Stomach smooth muscle (tissue), 2 donors: ENCODE measurements around the gene MCAM.

ENCODE experiments used
- H3K27ac ChIP-seq: one replicate; pipeline ENCODE4 v1.7.0; 2013; ENCODE audit warnings: mild to moderate bottlenecking, low read length, inconsistent platforms
- H3K27me3 ChIP-seq, 2 donors: one replicate each; pipeline ENCODE4 v1.7.0; 2013; ENCODE audit warnings: low read length in 2 of 2; ENCODE audit not compliant: insufficient read depth in 2 of 2, control insufficient read depth in 1 of 2
- H3K36me3 ChIP-seq, 2 donors: one replicate each; pipeline ENCODE4 v1.7.0; 2013; ENCODE audit warnings: low read length in 2 of 2; ENCODE audit not compliant: control insufficient read depth in 2 of 2, insufficient read depth in 2 of 2
- H3K4me1 ChIP-seq: one replicate; pipeline ENCODE4 v1.7.0; 2013; ENCODE audit warnings: low read length; ENCODE audit not compliant: control insufficient read depth, insufficient read depth
- H3K4me3 ChIP-seq, 2 donors: one replicate each; pipeline ENCODE4 v1.7.0; 2013; ENCODE audit warnings: low read length in 2 of 2
- H3K9ac ChIP-seq, 2 donors: one replicate each; pipeline ENCODE4 v1.7.0; 2013; ENCODE audit warnings: low read length in 2 of 2, mild to moderate bottlenecking in 1 of 2
- H3K9me3 ChIP-seq, 2 donors: one replicate each; pipeline ENCODE4 v1.7.0; 2013; ENCODE audit warnings: low read length in 2 of 2; ENCODE audit not compliant: control insufficient read depth in 2 of 2
- donor health status: healthy.
- donor health status: Pancreatic carcinoma.

Gene MCAM, protein sequence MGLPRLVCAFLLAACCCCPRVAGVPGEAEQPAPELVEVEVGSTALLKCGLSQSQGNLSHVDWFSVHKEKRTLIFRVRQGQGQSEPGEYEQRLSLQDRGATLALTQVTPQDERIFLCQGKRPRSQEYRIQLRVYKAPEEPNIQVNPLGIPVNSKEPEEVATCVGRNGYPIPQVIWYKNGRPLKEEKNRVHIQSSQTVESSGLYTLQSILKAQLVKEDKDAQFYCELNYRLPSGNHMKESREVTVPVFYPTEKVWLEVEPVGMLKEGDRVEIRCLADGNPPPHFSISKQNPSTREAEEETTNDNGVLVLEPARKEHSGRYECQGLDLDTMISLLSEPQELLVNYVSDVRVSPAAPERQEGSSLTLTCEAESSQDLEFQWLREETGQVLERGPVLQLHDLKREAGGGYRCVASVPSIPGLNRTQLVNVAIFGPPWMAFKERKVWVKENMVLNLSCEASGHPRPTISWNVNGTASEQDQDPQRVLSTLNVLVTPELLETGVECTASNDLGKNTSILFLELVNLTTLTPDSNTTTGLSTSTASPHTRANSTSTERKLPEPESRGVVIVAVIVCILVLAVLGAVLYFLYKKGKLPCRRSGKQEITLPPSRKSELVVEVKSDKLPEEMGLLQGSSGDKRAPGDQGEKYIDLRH

DNA sequence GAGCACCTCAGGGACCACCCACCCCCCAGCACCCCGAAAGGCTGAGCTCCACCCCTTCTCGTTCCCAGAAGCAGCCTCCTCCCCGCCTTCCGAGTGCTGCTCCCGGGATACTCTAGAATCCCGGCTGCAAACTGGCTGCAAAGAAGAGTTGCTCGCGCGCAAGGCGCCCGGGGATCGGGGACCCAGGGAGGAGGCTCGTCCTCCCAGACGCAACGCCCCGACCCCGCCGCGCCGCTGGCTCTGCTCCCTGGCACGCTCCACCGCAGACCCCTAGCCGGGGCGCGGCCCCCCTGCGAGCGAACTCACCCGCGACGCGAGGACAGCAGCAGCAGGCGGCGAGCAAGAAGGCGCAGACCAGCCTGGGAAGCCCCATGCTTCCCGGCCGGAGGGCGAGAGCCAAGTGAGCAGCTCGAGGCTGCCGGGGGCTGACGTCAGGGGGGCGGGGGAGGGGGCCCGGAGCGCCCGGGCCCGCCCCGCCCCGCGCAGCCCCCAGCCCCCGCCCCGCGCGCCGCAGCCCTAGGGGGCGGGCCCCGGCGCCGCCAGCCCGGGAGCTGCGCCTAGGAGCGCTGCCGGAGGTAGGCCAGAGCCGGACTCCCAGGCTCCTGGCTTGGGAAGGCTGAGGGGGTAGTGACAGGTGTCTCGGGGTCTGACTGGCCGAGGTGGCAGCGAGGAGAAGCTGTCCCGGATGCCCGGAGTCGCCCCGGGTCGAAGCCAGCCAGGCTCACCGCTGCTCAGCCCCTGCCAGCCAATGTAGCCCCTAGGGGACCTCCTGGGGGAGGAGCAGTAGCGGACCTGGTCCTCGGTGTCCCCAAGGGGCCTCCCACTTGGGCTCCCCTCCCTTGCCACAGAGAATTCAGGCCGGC, at the start of gene MCAM:
Gene MCAM (minus strand): TSS at position 402 of the 863 bp plus-strand sequence. CDS start 29 bp downstream, at position 373.
- peaks cover 79% of the 10 kb centered on the region for H3K4me1 ChIP-seq
- no peaks in the 10 kb centered on the region for H3K9me3 ChIP-seq
- peaks cover 19 to 24% of the 10 kb centered on the region in 2 donors for H3K36me3 ChIP-seq
- H3K4me3 ChIP-seq, result peak within 1 kb of the TSS; percentile 67 to 86
- H3K27ac ChIP-seq, result peak within 1 kb of the TSS; percentile 99
- H3K27me3 ChIP-seq, result peaks cover 2 to 4% of the 10 kb centered on the region in 2 donors
- peak within 1 kb of the TSS; percentile 95 to 96 for H3K9ac ChIP-seq

DNA sequence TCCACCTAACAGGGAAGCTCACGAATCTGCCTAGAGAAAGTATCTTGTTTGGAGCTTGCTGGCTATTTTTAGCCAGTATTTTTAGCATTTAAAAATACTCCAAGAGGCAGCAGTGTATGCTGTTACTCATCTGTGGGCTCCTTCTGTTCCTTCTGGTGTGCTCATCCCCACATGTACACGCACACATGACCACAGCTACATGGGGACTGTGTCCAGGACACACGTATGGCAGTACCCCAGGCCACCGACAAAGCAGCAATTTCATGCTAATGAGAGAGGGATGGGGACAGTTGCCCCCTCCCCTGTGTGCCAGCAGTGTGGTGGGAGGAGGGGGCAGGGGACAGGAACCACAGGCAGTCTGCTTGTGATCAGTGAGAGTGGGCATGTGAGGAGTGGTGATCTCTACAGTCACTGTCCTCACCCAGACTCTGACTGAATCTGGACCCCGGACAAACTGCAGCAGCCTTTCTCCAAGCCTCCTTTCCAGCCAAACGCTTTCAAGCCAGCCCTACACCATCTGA, 48.2 kb upstream of the MCAM start:
- H3K27ac ChIP-seq, result peak overlapping the region; percentile 76
- peaks cover 82% of the 10 kb centered on the region for H3K4me1 ChIP-seq
- no peaks in the 10 kb centered on the region for H3K9me3 ChIP-seq
- no peaks in the 10 kb centered on the region for H3K36me3 ChIP-seq
- H3K9ac ChIP-seq, result peak overlapping the region; percentile 29 to 30
- H3K27me3 ChIP-seq, result no peaks in the 10 kb centered on the region
- H3K4me3 ChIP-seq, result peak overlapping the region; percentile 59 to 81

DNA sequence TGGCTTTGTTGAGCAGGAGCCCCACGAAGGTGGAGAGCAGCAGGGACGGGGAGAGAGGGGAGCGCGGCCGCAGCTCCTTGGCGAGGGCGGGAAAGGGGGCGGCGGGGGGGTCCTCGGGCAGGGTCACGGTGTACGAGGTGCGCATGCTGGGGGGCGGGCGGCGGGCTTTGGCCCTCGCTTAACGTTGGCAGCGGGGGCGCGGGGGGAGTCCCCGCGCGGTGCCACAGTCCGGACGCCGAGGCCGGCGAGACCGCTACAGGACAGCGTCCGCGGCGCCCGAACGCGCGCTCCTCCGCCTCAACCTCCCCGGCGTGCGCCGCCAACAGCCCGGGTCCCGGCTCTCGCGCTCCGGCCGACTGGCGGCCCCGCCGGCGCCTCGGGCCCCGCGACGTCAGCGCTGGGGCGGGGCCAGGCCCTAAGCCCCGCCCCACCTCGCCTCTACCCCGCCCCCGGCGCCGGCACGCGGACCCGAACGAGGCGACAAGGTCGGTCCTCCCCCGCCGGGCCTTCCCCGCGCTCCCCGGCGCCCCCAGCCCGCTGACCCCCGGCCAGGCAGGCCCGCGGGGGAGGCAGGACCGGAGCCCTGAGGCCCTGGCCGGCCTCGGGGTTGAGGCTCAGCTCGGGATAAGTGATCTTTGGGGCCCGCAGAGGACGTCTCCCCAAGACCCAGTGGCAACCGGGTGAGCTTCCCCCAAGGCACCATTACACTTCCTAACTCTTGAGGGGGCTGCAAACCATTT, 47.1 kb upstream of the MCAM start:
- peaks cover 10% of the 10 kb centered on the region in 2 donors for H3K36me3 ChIP-seq
- peak overlapping the region; percentile 76 to 81 for H3K4me3 ChIP-seq
- H3K27me3 ChIP-seq, result no peaks in the 10 kb centered on the region
- peaks cover 74% of the 10 kb centered on the region for H3K4me1 ChIP-seq
- peak overlapping the region; percentile 80 to 85 for H3K9ac ChIP-seq
- peak overlapping the region; percentile 88 for H3K27ac ChIP-seq
- no peaks in the 10 kb centered on the region for H3K9me3 ChIP-seq

DNA sequence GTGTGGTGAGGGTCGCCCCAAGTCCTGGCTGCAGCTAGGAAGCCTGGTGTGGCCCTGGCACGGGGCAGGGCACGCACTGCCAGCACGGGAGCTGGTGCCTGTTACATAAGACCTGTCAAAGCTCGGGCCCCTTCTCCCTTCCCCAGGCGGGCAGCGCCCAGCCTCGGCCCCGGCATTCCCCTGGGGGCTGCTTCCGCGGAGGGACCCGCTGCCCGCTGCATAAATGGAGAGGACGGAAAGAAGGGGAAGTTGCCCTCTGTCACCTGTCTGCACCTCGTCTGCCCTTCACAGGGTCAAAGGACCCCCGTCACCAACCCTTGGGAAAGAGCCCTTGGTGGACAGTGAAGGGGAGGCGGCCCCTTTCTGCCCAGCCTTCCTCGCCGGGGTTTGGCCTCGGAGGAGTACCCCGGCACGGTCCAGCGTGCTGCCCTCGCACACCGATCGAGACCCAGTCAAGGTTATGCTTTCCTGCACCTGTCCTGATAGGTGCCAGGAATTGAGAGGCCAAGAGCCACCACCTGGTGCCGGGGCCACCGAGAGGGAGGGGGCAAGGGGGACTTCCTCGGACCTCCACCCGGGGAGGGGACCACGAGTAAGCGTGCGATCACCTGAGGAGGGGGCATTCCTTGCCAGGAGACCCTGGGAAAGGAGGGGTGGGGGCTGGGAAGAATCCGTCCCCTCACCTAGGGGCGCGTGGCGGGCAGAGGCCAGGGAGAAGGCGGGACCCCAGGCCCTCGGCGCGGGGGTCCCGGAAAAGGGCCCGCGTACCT, 46.3 kb upstream of the MCAM start:
- peak overlapping the region; percentile 76 to 81 for H3K4me3 ChIP-seq
- peaks cover 15 to 17% of the 10 kb centered on the region in 2 donors for H3K36me3 ChIP-seq
- peak overlapping the region; percentile 80 to 85 for H3K9ac ChIP-seq
- H3K9me3 ChIP-seq, result no peaks in the 10 kb centered on the region
- H3K27me3 ChIP-seq, result no peaks in the 10 kb centered on the region
- peaks cover 67% of the 10 kb centered on the region for H3K4me1 ChIP-seq
- H3K27ac ChIP-seq, result peak overlapping the region; percentile 88

DNA sequence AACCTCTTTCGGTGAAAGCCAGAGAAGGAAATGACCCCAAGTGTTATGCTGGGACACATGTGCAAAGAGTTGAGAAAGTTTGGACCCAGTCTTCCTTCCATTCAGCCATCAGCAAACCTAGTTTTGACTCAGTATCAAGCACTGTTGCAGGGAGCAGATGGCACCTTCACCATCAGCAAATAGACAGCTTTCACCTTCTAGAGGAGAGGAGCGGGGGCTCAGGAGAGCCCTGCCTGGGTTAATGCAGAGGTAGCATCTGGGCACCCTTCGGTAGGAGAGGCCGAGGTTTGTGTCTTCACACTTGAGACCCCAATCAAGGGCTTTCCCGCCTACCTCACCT, 45.8 kb upstream of the MCAM start:
- peaks cover 61% of the 10 kb centered on the region for H3K4me1 ChIP-seq

DNA sequence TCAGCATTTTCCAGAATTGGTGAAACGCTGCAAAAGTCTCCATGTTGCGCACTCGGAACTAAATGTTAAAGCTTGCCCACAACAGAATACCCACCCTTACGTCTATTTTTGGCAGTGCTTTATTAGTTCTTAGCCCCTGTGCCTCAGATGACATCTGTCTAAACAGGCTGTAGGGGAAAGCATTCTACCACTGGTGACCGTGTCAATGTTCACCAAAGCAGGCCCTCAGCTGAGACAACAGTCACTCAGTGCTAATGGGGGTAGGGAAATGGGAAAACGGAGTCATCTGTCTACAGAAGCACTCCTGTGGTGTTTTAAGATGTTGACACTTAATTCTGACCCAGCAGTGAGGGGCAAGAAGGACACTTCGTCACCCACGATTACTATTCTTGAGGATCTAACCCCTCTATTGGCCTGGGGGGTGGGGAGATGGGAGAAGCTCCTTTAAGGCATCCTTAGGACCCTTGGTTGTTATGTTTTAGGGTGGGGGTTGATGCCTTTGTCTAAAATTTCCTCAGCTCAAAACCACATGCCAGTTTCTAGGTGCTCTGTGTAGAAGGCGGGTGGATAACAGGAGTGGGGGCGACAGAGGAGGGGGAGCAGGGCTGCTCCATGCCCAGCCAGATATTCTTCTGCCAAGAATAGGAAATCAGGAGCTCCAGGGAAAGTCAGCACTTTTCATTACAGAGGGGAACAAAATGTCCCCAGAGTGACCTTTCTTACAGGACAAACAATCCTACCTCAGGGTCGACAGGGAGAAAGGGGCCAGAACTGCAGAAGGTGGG, 45.2 kb upstream of the MCAM start:
- Histone ChIP-seq H3K9ac (peak overlapping the region; percentile 80 to 85), H3K27me3 (no peaks in the 10 kb centered on the region), H3K4me3 (peak overlapping the region; percentile 76 to 81), H3K9me3 (no peaks in the 10 kb centered on the region), H3K36me3 (peaks cover 23% of the 10 kb centered on the region in 2 donors), H3K27ac (peak overlapping the region; percentile 88), H3K4me1 (peaks cover 59% of the 10 kb centered on the region)

More for the DNA sequence above, 45.8 kb upstream of the MCAM start:
- Histone ChIP-seq H3K36me3 (peaks cover 19 to 21% of the 10 kb centered on the region in 2 donors), H3K27ac (peak overlapping the region; percentile 88), H3K27me3 (no peaks in the 10 kb centered on the region), H3K9me3 (no peaks in the 10 kb centered on the region), H3K9ac (peak overlapping the region; percentile 80 to 85), H3K4me3 (peak overlapping the region; percentile 76 to 81)

DNA sequence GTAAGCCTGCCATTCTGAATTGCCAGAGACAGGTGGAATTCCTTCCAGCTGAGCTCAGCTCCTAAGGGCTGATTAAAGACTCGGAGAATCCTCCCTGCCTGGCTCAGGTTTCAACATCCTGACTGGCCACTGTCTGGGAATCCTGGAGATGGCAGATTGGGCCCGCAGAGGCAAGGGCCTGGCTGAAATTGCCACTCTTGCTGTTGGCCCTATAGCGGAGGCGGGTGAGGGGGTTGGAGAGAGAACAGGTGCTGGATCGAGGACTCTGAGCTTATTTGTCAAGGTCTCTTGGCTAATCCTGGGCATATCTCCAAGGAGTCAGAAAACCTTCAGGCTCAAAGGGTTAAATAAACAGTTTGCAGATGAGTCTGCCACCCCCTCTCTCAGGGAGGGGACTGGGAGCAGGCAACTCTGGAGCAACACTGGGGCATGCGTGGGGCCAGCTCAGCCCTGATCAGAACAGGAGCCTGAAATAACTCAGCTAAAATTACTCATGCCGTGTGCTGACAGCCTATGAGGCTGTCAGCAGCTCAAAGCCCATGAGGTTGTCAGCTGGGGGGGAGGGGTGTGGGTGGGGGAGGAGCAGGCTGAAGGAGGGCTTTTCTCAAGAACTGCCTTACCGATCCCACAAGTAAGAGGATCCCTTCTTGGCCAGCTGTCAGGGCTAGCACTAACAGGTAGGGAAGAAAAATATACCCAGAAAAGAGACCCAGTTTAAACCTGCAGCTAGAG, 44.3 kb upstream of the MCAM start:
- Histone ChIP-seq H3K27me3 (no peaks in the 10 kb centered on the region), H3K4me1 (peaks cover 57% of the 10 kb centered on the region), H3K9me3 (no peaks in the 10 kb centered on the region), H3K36me3 (peaks cover 23% of the 10 kb centered on the region in 2 donors), H3K9ac (peak overlapping the region in 1 of 2 donors; percentile 71), H3K27ac (peak overlapping the region; percentile 88), H3K4me3 (peak overlapping the region in 1 of 2 donors; percentile 81)

DNA sequence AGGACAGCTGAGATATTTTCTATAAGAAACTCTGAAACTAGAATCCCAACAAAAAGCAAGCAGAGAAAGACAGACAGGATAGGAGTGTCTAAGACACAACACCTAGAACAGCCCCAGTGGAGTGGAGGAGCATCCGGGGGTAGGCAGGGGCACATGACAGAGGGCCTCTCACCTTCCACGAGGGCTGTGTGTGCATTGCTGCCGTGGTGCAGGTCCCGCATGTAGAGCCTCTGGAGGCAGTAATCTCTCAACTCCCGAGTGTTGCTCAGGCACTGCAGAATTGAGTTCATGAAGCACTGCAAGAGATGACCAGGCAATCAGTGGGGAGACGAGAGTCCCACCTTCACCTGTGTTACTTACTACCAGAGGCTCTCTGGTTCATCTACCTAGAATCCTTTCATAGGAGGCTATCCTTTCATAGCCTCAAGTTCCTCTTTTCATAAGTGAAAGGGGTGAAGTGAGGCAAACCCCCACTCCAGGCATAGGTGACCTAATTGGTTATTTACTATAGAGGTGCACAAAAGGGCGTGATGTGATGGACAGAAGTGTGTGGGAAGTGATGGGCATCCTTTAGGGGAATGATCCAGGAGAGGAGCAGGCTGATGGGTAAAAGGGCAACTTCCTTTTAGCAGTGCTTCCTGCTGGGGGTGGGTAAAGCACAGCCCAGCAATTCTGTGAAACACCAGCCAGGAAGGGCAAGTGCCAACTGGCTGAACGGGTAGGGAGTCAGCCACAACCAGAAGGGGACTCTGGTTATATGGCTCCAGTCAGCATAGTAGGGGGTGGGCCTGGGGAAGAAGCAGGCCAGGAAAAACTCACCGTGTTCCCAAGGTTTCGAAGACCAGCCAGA, 42.7 kb upstream of the MCAM start:
- no peak overlapping the region for H3K9ac ChIP-seq
- no peak overlapping the region for H3K4me3 ChIP-seq
- no peaks in the 10 kb centered on the region for H3K27me3 ChIP-seq
- H3K36me3 ChIP-seq, result peaks cover 23 to 26% of the 10 kb centered on the region in 2 donors
- H3K27ac ChIP-seq, result peak overlapping the region; percentile 18
- peaks cover 47% of the 10 kb centered on the region for H3K4me1 ChIP-seq
- H3K9me3 ChIP-seq, result no peaks in the 10 kb centered on the region
